Right lobe of liver (tissue), 4 donors: ENCODE measurements around the gene CCDC198.

Experiments
- CTCF ChIP-seq, 4 donors: fragments of 200-600 bp in 3 of 4; fragments of 450-650 bp in 1 of 4; IDR thresholded peaks; one replicate each; pipeline versions ENCODE4 v1.5.1 to v1.8.0; 2016 to 2022; ENCODE audit warnings: antibody characterized with exemption in 4 of 4, mild to moderate bottlenecking in 2 of 4
- POLR2A ChIP-seq: fragments of 450-650 bp; IDR thresholded peaks from one replicate; pipeline ENCODE4 v1.6.1; 2017; ENCODE audit warnings: antibody characterized with exemption, mild to moderate bottlenecking
- donor health status: DM: no; HTN: no; CAD: no.
- donor health status: DM: no; HTN: no; CAD: no.
- donor health status: DM: no; HTN: yes; CAD: no.

DNA sequence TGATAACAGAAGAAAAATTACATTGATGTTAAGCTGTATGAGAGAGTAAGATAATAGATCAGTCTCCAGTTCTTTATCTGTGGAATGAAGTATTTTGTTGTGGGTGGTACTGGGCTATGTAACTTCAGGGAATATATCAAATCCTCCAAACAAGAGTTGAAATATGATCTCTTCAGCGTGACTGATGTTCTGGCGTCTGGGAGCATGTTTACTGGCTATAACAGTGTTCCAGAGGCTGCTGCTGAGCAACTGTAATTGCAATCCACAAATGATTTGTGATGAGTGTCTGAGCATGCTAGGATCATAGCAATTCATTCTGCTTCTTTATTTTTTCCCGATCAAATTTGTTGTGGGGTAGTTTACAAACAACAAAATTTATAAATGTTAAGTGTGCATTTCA, 18.6 kb upstream of the CCDC198 start:
- no peak for TF ChIP-seq CTCF (IDR thresholded peaks at IDR 0.05)
- TF ChIP-seq POLR2A, result no peak
